GM12873 (cell line): ENCODE measurements around the gene SOSTDC1.

Source experiments
- TF ChIP-seq, protein P1 (sequence below): IDR thresholded peaks from 2 replicates; pipeline ENCODE4 v1.5.1; 2012; ENCODE audit warnings: low read depth, mild to moderate bottlenecking, moderate library complexity, low read length, control low read depth; ENCODE audit not compliant: insufficient read depth; ENCODE audit errors: missing control alignments

SOSTDC1 gene

DNA sequence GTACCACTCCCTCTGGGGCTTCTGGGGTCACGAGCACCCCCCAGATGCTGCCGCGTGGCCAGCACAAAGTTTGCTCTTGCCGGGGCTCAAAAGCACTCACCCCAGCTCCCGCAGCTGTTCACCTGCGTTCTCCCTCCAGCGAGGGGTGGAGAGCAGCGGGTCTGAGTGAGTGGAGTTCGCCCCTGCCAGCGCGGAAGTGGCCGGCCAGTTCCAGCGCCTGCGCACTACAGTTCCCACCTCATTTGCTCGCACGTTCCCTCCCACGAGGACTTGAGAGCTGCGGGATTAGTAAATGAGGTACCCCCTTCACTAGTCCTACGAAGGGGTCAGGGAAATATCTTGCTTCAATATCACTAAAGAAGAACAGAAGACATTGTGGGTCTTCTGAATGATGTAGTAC is 36.8 kb upstream of the SOSTDC1 start:
- TF ChIP-seq, protein P1, sequence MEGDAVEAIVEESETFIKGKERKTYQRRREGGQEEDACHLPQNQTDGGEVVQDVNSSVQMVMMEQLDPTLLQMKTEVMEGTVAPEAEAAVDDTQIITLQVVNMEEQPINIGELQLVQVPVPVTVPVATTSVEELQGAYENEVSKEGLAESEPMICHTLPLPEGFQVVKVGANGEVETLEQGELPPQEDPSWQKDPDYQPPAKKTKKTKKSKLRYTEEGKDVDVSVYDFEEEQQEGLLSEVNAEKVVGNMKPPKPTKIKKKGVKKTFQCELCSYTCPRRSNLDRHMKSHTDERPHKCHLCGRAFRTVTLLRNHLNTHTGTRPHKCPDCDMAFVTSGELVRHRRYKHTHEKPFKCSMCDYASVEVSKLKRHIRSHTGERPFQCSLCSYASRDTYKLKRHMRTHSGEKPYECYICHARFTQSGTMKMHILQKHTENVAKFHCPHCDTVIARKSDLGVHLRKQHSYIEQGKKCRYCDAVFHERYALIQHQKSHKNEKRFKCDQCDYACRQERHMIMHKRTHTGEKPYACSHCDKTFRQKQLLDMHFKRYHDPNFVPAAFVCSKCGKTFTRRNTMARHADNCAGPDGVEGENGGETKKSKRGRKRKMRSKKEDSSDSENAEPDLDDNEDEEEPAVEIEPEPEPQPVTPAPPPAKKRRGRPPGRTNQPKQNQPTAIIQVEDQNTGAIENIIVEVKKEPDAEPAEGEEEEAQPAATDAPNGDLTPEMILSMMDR, result no peak

DNA sequence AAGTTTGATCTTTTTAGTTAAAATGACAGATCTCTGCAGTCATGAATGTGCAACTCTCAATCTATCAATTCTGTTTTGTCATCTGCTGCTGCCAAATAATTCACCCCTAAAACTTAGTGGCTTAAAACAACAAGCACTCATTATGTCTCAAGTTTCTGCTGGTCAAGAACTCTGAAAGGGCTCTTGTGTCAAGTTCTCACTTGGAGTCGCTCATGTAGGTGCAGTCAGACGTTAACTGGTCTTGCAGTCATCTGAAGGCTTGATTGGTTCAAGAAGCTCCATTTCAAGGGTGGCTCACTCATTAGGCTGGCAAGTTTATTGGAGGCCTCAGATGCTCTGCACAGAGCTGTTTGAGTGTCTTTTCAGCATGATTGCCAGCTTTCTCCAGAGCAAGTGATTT is 32.6 kb upstream of the SOSTDC1 start:
- TF ChIP-seq, protein P1, result no peak

DNA sequence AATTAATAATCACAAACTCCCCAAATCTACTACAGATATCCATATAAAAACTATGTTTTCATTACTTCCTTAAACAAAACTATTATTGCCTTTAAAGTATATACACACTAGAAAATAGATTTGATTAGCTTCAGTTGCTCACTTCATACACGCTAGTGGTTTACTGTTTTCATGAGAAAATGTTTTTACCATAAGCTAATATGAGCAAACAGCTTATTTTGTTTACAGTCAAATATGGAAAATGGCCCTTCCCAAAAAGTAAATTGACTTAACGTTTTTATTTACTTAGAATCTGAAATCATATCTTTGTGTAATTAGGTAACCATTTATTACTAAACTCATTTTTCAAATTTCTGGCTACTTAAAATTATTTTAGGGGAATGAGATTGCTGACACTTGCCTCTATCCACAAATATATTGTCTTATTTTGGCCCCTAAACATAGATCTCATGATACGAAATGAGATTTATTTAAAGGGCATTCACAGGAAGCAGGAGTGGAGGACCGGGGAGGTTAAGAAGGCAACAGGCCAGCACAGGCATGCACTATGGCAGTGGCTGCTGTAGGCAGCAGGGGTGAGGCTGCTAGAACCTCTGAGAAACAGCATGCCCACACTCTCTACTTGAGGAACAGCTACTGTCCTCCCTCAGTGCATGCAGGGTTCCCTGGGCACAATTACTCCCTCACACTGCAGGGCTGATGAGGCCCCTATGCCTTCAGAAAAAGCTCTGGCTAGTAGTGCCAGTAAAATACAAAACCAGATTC is 29.6 kb upstream of the SOSTDC1 start:
- TF ChIP-seq, protein P1, result no peak

DNA sequence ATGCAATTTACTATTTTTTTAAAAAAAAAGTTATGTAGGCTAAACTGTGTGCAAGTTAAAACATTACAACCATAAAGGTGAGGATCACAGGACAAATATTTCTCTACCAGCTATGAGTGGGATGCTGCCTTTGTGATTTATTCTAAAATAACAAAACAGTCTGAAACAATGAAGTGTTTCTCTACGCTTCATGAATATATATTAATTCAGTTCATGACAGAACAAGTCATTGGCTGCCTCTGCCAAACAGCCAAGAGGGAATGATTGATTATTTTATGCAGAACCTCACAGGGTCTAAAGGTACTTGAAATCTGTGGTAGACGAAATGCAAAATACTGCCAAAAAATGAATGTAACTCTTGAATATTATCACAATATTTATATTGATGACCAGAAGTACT is 29.0 kb upstream of the SOSTDC1 start:
- TF ChIP-seq, protein P1, result no peak

DNA sequence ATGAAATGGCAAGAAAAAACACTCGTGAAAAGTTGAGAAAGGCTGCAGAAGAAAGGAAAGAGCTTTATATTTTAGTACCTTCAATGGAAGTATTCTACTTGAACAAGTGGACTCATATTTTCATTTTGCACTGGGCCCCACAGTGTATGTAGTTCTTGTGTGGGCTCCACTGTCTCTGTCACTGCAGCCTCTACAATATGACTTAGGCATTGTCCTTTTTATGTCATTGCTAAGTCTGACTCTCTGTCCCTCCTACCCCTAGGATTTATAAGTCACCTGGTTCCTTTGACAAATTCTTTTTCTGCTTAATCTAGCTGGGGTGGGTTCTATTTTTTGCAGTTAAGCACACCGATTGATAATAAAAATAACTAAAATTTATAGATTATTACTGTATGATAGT is 27.7 kb upstream of the SOSTDC1 start:
- TF ChIP-seq, protein P1, result no peak

DNA sequence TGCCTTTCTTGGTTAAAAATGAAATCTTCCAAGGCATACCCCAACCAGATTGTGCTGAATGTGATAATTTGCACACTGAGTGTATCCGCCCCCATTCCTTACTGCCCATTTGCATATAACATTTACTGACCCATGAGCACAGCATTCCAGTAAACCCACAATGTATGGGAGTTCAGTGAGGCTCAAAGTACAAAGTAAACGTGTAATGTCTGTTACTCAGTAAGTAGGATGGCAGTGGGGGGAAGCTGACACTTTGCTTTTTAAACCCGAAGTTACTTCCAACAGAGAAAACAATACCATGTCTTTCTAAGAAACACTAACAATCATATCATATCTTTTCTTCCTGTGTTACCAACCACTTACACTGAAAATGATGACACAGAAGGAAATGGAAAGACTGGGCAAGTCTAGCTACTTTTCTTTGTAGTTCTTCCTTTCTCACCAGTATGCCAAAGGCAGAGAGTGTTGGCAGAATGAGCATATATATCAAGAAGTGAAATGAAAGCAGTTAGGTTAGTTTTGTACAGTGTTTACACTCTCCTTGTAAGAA is 27.1 kb upstream of the SOSTDC1 start:
- TF ChIP-seq, protein P1, result no peak

DNA sequence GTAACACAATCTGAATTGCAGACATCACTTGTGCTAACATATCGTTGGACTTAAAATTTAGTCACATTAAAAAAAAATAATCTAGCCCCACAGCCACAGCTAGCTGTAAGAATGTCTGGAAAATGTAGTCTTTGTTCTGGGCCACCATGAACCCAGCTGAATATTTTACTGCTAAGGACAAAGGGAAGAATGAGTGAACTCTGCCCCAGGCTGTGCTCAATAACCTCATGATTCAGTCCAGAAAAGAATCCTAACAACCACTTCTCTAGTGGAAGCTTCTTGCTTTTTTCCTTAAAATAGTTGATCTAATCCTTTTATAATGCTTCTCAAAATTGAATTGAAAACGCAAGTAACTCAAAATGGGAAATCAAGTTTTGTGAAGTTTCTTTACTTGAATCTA is 25.6 kb upstream of the SOSTDC1 start:
- TF ChIP-seq, protein P1, result no peak
